ENCODE measurements around the gene CRTAC1. TPM values are rescaled to one million over a fixed set of nuclear protein-coding genes. Genes with fewer than 3 reads are reported as not detected.

Gene CRTAC1
- total and polyA plus RNA-seq, 2 experiments from 2014 or later, result 0.47 to 1.2 TPM

- TF ChIP-seq REST (IDR thresholded peaks at IDR 0.05; ENCODE audit: unreplicated experiment), result no peak
- no peak for TF ChIP-seq CTCF (conservative IDR thresholded peaks at IDR 0.05; ENCODE audit: low read depth in 2 of 2)
These were observed 135.3 kb downstream of the CRTAC1 start (continued) for GRCh38 chr10:97895084-97895483.

GRCh38 chr10:97894092-97894491, 136.3 kb downstream of the CRTAC1 start:
- TF ChIP-seq EZH2 (IDR thresholded peaks at IDR 0.05; ENCODE audit: low read depth, unreplicated experiment), result no peak
- TF ChIP-seq POLR2AphosphoS5 (IDR thresholded peaks at IDR 0.05; ENCODE audit: low read depth), result no peak
- TF ChIP-seq CREB1 (CRISPR knock-in tag; IDR thresholded peaks at IDR 0.05; ENCODE audit: low read depth), result no peak
- TF ChIP-seq STAT1 (IDR thresholded peaks at IDR 0.05; ENCODE audit: unreplicated experiment), result no peak
- peaks cover 10% of the 10 kb centered on the region; the same call in 2 of the 3 replicates for H3K4me1 Mint-ChIP-seq
- H3K4me3 Mint-ChIP-seq, result no peak overlapping the region
- H3K4me3 ChIP-seq, result no peak overlapping the region
- no peaks in the 10 kb centered on the region for H3K27me3 ChIP-seq (ENCODE audit: insufficient read depth)
- no peaks in the 10 kb centered on the region for H3F3A ChIP-seq (replicated peaks; ENCODE audit: low read depth)
- DNase-seq (ENCODE audit: low spot score), result no peak
- no peak overlapping the region for H3K27ac ChIP-seq (ENCODE audit: low read depth)
- no peaks in the 10 kb centered on the region for H3K79me2 ChIP-seq (replicated peaks; ENCODE audit: insufficient read depth)
- H3K4me1 ChIP-seq (ENCODE audit: insufficient read depth), result peaks cover 10% of the 10 kb centered on the region; the same call in 1 of the 2 replicates
- H3K9me2 ChIP-seq (ENCODE audit: insufficient read depth), result no peaks in the 10 kb centered on the region
- no peaks in the 10 kb centered on the region for H3K9me3 Mint-ChIP-seq
- no peak overlapping the region for H3K27ac Mint-ChIP-seq
- peaks cover 2% of the 10 kb centered on the region for H3K27me3 Mint-ChIP-seq (ENCODE audit: insufficient read depth, low read depth, poor library complexity)
- no peak for ATAC-seq
- H2AFZ ChIP-seq, result no peak overlapping the region
- H3K4me2 ChIP-seq, result no peak overlapping the region
- H4K20me1 ChIP-seq (replicated peaks; ENCODE audit: insufficient read depth), result no peaks in the 10 kb centered on the region
- no peaks in the 10 kb centered on the region for H3K36me3 ChIP-seq (ENCODE audit: insufficient read depth)
- no peaks in the 10 kb centered on the region for H3K36me3 Mint-ChIP-seq (ENCODE audit: low read depth)

GRCh38 chr10:97892939-97893338, 137.5 kb downstream of the CRTAC1 start:
- no peak overlapping the region for H3K4me2 ChIP-seq
- no peak overlapping the region for H3K27ac ChIP-seq (ENCODE audit: low read depth)
- Mint-ChIP-seq H3K4me1 (peaks cover 21% of the 10 kb centered on the region), H3K27me3 (ENCODE audit: insufficient read depth, low read depth, poor library complexity) (peaks cover 2% of the 10 kb centered on the region), H3K9me3 (no peaks in the 10 kb centered on the region), H3K4me3 (no peak overlapping the region), H3K36me3 (ENCODE audit: low read depth) (no peaks in the 10 kb centered on the region), H3K27ac (no peak overlapping the region)
- peaks cover 14% of the 10 kb centered on the region; the same call in 1 of the 2 replicates for H3K4me1 ChIP-seq (ENCODE audit: insufficient read depth)
- no peaks in the 10 kb centered on the region for H3K27me3 ChIP-seq (ENCODE audit: insufficient read depth)
- no peaks in the 10 kb centered on the region for H3K36me3 ChIP-seq (ENCODE audit: insufficient read depth)
- H3F3A ChIP-seq (replicated peaks; ENCODE audit: low read depth), result no peaks in the 10 kb centered on the region
- TF ChIP-seq STAT1 (IDR thresholded peaks at IDR 0.05; ENCODE audit: unreplicated experiment) (no peak), ZNF114 (CRISPR knock-in tag; IDR thresholded peaks at IDR 0.05) (no peak), ZNF331 (CRISPR knock-in tag; IDR thresholded peaks at IDR 0.05; ENCODE audit: low read depth) (no peak)
- ATAC-seq, result no peak
- H3K9me2 ChIP-seq (ENCODE audit: insufficient read depth), result no peaks in the 10 kb centered on the region
- no peaks in the 10 kb centered on the region for H4K20me1 ChIP-seq (replicated peaks; ENCODE audit: insufficient read depth)
- H2AFZ ChIP-seq, result no peak overlapping the region
- no peak overlapping the region for H3K4me3 ChIP-seq
- DNase-seq (ENCODE audit: low spot score), result no peak
- no peaks in the 10 kb centered on the region for H3K79me2 ChIP-seq (replicated peaks; ENCODE audit: insufficient read depth)

All from GM23338 (cell line).